Measurements from ENCODE around the gene PDE5A. TPM values are rescaled to one million over a fixed set of nuclear protein-coding genes. Genes with fewer than 3 reads are reported as not detected.

PDE5A gene
- polyA plus RNA-seq, 3 donors = 0.80 to 0.82 TPM; not detected in 1

DNA sequence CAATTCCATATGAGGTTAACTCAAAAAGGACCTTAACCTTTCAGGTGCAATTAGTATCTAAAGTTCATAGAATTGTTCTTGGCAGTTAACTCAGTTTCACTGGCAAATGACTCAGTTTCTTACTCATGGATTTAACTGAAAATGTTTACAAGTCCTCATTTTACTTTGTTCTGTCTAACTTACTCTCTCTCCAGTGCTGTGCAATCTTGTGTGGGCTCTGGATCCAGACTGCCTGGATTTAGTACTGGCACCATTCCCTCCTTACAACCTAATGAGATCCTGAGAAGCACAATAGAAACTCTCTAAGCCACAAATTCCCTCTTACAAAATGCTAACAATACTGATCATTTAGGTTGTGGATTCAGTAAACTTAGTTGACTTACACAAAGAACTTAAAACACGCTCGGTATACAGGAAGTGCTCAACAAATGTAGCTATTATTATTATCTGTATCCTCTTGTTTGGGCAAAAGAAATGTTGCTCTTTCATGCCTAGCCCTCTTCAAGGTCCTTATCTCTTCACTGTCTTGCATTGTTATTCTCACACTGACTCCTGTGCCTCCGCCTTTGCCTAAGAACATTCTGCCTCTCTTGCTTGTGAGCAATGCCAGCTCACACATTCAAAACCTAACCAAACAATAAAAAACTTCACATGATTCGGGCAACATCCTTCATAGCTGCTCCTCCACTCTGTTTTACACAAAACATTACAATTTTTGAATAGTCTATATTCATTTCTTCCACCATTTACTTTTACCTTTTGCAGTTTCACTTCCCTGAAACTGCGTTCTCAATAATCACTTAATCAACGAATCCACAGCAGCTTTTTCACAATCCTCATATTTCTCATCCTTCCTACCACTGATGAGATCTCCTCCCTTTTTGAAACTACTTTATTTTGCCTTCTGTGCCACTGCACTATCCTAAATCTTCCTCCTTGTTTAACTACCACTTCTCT lies 91.8 kb downstream of the PDE5A start:
- TF ChIP-seq, protein P1, sequence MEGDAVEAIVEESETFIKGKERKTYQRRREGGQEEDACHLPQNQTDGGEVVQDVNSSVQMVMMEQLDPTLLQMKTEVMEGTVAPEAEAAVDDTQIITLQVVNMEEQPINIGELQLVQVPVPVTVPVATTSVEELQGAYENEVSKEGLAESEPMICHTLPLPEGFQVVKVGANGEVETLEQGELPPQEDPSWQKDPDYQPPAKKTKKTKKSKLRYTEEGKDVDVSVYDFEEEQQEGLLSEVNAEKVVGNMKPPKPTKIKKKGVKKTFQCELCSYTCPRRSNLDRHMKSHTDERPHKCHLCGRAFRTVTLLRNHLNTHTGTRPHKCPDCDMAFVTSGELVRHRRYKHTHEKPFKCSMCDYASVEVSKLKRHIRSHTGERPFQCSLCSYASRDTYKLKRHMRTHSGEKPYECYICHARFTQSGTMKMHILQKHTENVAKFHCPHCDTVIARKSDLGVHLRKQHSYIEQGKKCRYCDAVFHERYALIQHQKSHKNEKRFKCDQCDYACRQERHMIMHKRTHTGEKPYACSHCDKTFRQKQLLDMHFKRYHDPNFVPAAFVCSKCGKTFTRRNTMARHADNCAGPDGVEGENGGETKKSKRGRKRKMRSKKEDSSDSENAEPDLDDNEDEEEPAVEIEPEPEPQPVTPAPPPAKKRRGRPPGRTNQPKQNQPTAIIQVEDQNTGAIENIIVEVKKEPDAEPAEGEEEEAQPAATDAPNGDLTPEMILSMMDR (IDR thresholded peaks at IDR 0.05) = no peak
- H3K4me2 ChIP-seq (replicated peaks; ENCODE audit: extremely low read depth, low read length, poor library complexity, severe bottlenecking) = no peak overlapping the region
- no peak overlapping the region for H2AFZ ChIP-seq (ENCODE audit: insufficient read depth, low read depth, low read length, poor library complexity, severe bottlenecking)
- no peaks in the 10 kb centered on the region for H4K20me1 ChIP-seq (ENCODE audit: insufficient read depth, low read length)
- H3K9ac ChIP-seq (ENCODE audit: insufficient read depth, low read length, poor library complexity, severe bottlenecking) = no peak overlapping the region
- H3K9me3 Mint-ChIP-seq = peaks cover 0 to 15% (median 4%) of the 10 kb centered on the region in 7 donors
- 56% methylated on average over 4 of the region's 6 CpGs for WGBS (ENCODE audit: insufficient coverage)
- no peak overlapping the region for H3K27ac ChIP-seq (ENCODE audit: low read depth in 1 of 2, low read length in 2 of 2)
- DNase-seq = no peak
- peaks cover 0 to 10% of the 10 kb centered on the region in 2 donors for H3K9me3 ChIP-seq (replicated peaks in 1 of 2; ENCODE audit: control insufficient read depth in 1 of 2, insufficient read depth in 1 of 2, low read length in 2 of 2)
- H3K27me3 ChIP-seq (ENCODE audit: control insufficient read depth in 2 of 2, insufficient read depth in 2 of 2, low read length in 2 of 2) = no peaks in the 10 kb centered on the region
- H3K4me3 Mint-ChIP-seq = no peak overlapping the region
- H3K27me3 Mint-ChIP-seq (ENCODE audit: low read depth in 3 of 3) = no peaks in the 10 kb centered on the region
- no peaks in the 10 kb centered on the region for H3K36me3 ChIP-seq (replicated peaks in 1 of 2; ENCODE audit: control insufficient read depth in 1 of 2, insufficient read depth in 2 of 2, low read length in 2 of 2)
- H3K79me2 ChIP-seq (ENCODE audit: insufficient read depth, low read length) = no peaks in the 10 kb centered on the region
- peaks cover 6% of the 10 kb centered on the region for H3K4me1 Mint-ChIP-seq
- no peak overlapping the region for H3K4me3 ChIP-seq (replicated peaks in 1 of 3; ENCODE audit: low read depth in 2 of 3, low read length in 3 of 3)
- intact Hi-C loops (cut with micrococcal nuclease) = no loop called here
- H3K36me3 Mint-ChIP-seq = peaks cover 2 to 9% of the 10 kb centered on the region in 2 donors
- H3K27ac Mint-ChIP-seq = peak overlapping the region in 1 of 7 donors; percentile 1
- no peaks in the 10 kb centered on the region for H3K4me1 ChIP-seq (ENCODE audit: control insufficient read depth in 1 of 2, insufficient read depth in 2 of 2, low read length in 2 of 2)

DNA sequence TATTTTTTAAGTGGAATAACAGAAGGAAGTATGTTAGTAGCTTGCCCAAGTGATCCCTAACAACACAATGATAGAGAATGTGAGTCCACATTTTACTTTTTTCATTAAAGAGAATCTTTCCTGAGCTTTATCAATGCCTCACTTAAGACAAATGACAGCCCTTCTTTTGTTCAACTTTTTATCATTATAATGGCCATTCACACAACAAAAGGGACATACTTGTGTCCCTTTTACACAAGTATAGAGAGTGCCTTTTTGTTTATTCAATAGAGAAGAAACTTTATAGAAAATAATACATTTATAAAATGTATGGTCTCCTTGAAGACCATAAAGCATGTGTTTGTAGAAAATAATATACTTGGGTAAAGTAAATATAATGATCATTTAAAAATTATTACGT lies 96.3 kb downstream of the PDE5A start:
- Histone ChIP-seq H3K27me3 (ENCODE audit: control insufficient read depth in 2 of 2, insufficient read depth in 2 of 2, low read length in 2 of 2) (no peaks in the 10 kb centered on the region), H4K20me1 (ENCODE audit: insufficient read depth, low read length) (no peaks in the 10 kb centered on the region), H3K4me3 (replicated peaks in 1 of 3; ENCODE audit: low read depth in 2 of 3, low read length in 3 of 3) (no peak overlapping the region), H3K79me2 (ENCODE audit: insufficient read depth, low read length) (no peaks in the 10 kb centered on the region), H3K9me3 (replicated peaks in 1 of 2; ENCODE audit: control insufficient read depth in 1 of 2, insufficient read depth in 1 of 2, low read length in 2 of 2) (peaks cover 0 to 10% of the 10 kb centered on the region in 2 donors), H3K27ac (ENCODE audit: low read depth in 1 of 2, low read length in 2 of 2) (no peak overlapping the region), H3K36me3 (replicated peaks in 1 of 2; ENCODE audit: control insufficient read depth in 1 of 2, insufficient read depth in 2 of 2, low read length in 2 of 2) (no peaks in the 10 kb centered on the region), H2AFZ (ENCODE audit: insufficient read depth, low read depth, low read length, poor library complexity, severe bottlenecking) (no peak overlapping the region), H3K4me1 (ENCODE audit: control insufficient read depth in 1 of 2, insufficient read depth in 2 of 2, low read length in 2 of 2) (no peaks in the 10 kb centered on the region), H3K9ac (ENCODE audit: insufficient read depth, low read length, poor library complexity, severe bottlenecking) (no peak overlapping the region), H3K4me2 (replicated peaks; ENCODE audit: extremely low read depth, low read length, poor library complexity, severe bottlenecking) (no peak overlapping the region)
- no peak overlapping the region for H3K4me3 Mint-ChIP-seq
- no peak overlapping the region for H3K27ac Mint-ChIP-seq
- no peak for DNase-seq
- H3K9me3 Mint-ChIP-seq = peaks cover 0 to 15% (median 4%) of the 10 kb centered on the region in 7 donors
- whole genome bisulfite sequencing (ENCODE audit: insufficient coverage) = no CpG with 5 or more reads among the region's 1 CpG
- TF ChIP-seq, protein P1 (IDR thresholded peaks at IDR 0.05) = no peak
- H3K27me3 Mint-ChIP-seq (ENCODE audit: low read depth in 3 of 3) = no peaks in the 10 kb centered on the region
- intact Hi-C loops (cut with micrococcal nuclease) = no loop called here
- H3K36me3 Mint-ChIP-seq = peaks cover 9 to 10% of the 10 kb centered on the region in 2 donors
- H3K4me1 Mint-ChIP-seq = peaks cover 4% of the 10 kb centered on the region

Measured in CD14-positive monocyte (primary cell).